H1 (cell line): ENCODE measurements around the gene SSTR5. TPM values are rescaled to one million over a fixed set of nuclear protein-coding genes. Genes with fewer than 3 reads are reported as not detected.
A peak's percentile ranks its signal among the peaks of the same experiment; 100 is the strongest.

Experiments
- CTCF ChIA-PET: fragments of 300-600 bp; sonication (Branson Sonifier 250); formaldehyde crosslinking; loops from one replicate; lab custom pipeline; 2021; ENCODE audit not compliant: partially characterized antibody; lab: Charles Lee
- POLR2A ChIA-PET: fragments of 300-600 bp; sonication (Branson Sonifier 250); formaldehyde crosslinking; loops from one replicate; lab custom pipeline; 2021; ENCODE audit warnings: inconsistent platforms; ENCODE audit not compliant: partially characterized antibody; lab: Charles Lee
- DNase-seq, 2 experiments: peaks; one replicate each; pipeline versions ENCODE4 v3.0.0 to v3.0.0-alpha.2; 2010 to 2022; ENCODE audit warnings: low spot score in 2 of 2, low read depth in 1 of 2, mixed read lengths in 1 of 2
- FAIRE-seq: peaks from 2 replicates; lab custom pipeline; 2011; peaks lifted over from hg19 to GRCh38; lab: Jason Lieb, UNC
- H2AFZ ChIP-seq: 2 replicates; pipeline ENCODE4 v1.8.1; 2012; ENCODE audit warnings: low read length, inconsistent platforms
- H2AK5ac ChIP-seq: 2 replicates; pipeline ENCODE4 v1.6.1; 2013; ENCODE audit warnings: low read depth, low read length
- H2BK120ac ChIP-seq: replicated peaks from 2 replicates; pipeline ENCODE3; 2013; ENCODE audit warnings: low read depth, low read length, inconsistent platforms
- H2BK12ac ChIP-seq: 2 replicates; pipeline ENCODE4 v1.6.1; 2013; ENCODE audit warnings: low read depth, low read length
- H2BK15ac ChIP-seq: 2 replicates; pipeline ENCODE4 v1.6.1; 2013; ENCODE audit warnings: low read length
- H2BK20ac ChIP-seq: 2 replicates; pipeline ENCODE4 v1.6.1; 2013; ENCODE audit warnings: low read length
- H2BK5ac ChIP-seq: 2 replicates; pipeline ENCODE4 v1.6.1; 2013; ENCODE audit warnings: low read depth, low read length
- H3K14ac ChIP-seq: 2 replicates; pipeline ENCODE4 v1.6.1; 2013; ENCODE audit warnings: inconsistent platforms; ENCODE audit not compliant: insufficient read length
- H3K18ac ChIP-seq: 2 replicates; pipeline ENCODE4 v1.6.1; 2013; ENCODE audit warnings: low read length; ENCODE audit errors: extremely low read depth
- H3K23ac ChIP-seq: 2 replicates; pipeline ENCODE4 v1.6.1; 2013; ENCODE audit warnings: inconsistent platforms; ENCODE audit not compliant: insufficient read length
- H3K23me2 ChIP-seq: 2 replicates; pipeline ENCODE4 v1.6.1; 2013; ENCODE audit warnings: low read depth, low read length
- H3K27ac ChIP-seq: 2 replicates; pipeline ENCODE4 v1.6.1; 2011; ENCODE audit warnings: low read depth, low read length, inconsistent platforms
- H3K27me3 ChIP-seq, 4 experiments: replicated peaks in 1 of 4; 1 replicate in 1 of 4; 2 replicates in 3 of 4; pipeline versions ENCODE4 v1.6.1 to v1.8.1; 2011 to 2013; ENCODE audit warnings: low read length in 3 of 4, mild to moderate bottlenecking in 3 of 4, inconsistent platforms in 2 of 4, mixed read lengths in 2 of 4, moderate library complexity in 1 of 4; ENCODE audit not compliant: control insufficient read depth in 3 of 4, insufficient read depth in 3 of 4; ENCODE audit errors: extremely low read depth in 1 of 4
- H3K36me3 ChIP-seq, 4 experiments: 2 replicates each; pipeline versions ENCODE4 v1.6.1 to v1.8.1; 2011 to 2013; ENCODE audit warnings: mild to moderate bottlenecking in 4 of 4, low read length in 3 of 4, moderate library complexity in 2 of 4, control low read depth in 1 of 4, inconsistent platforms in 1 of 4; ENCODE audit not compliant: insufficient read depth in 4 of 4, control insufficient read depth in 2 of 4
- H3K4ac ChIP-seq: replicated peaks from 2 replicates; pipeline ENCODE3; 2013; ENCODE audit warnings: low read length, low read depth, mixed read lengths, inconsistent platforms; ENCODE audit not compliant: insufficient read length
- H3K4me1 ChIP-seq, 4 experiments: replicated peaks in 1 of 4; 1 replicate in 1 of 4; 2 replicates in 3 of 4; pipeline versions ENCODE4 v1.6.1 to v1.8.1; 2011 to 2013; ENCODE audit warnings: low read length in 3 of 4, inconsistent platforms in 2 of 4, mixed read lengths in 1 of 4; ENCODE audit not compliant: insufficient read depth in 4 of 4, control insufficient read depth in 3 of 4
- H3K4me2 ChIP-seq, 2 experiments: 2 replicates each; pipeline versions ENCODE4 v1.6.1 to v1.8.1; 2011 to 2013; ENCODE audit warnings: low read depth in 2 of 2, low read length in 2 of 2, control low read depth in 1 of 2, inconsistent platforms in 1 of 2, mild to moderate bottlenecking in 1 of 2; ENCODE audit not compliant: insufficient read depth in 1 of 2
- H3K4me3 ChIP-seq, 4 experiments: fragments of 200-600, 300-600 bp in 1 of 4; sonication (generic), shearing (Covaris generic), sonication (Bioruptor Twin) in 1 of 4; 2 replicates each; pipeline versions ENCODE4 v1.5.1 to v1.8.1; 2011 to 2016; ENCODE audit warnings: low read length in 4 of 4, low read depth in 3 of 4, control low read depth in 2 of 4, inconsistent platforms in 2 of 4, mild to moderate bottlenecking in 2 of 4, mixed read lengths in 1 of 4, moderate library complexity in 1 of 4; ENCODE audit not compliant: insufficient read depth in 2 of 4; ENCODE audit errors: extremely low read depth in 1 of 4
- H3K56ac ChIP-seq: replicated peaks from 2 replicates; pipeline ENCODE3; 2013; ENCODE audit warnings: low read depth, mild to moderate bottlenecking, mixed read lengths, low read length, inconsistent platforms; ENCODE audit not compliant: insufficient read length
- H3K79me1 ChIP-seq: 2 replicates; pipeline ENCODE4 v1.6.1; 2013; ENCODE audit warnings: low read depth, low read length, control low read depth
- H3K79me2 ChIP-seq, 2 experiments: 2 replicates each; pipeline versions ENCODE4 v1.6.1 to v1.8.1; 2012 to 2013; ENCODE audit warnings: low read length in 2 of 2, mild to moderate bottlenecking in 2 of 2, inconsistent platforms in 1 of 2; ENCODE audit not compliant: insufficient read depth in 2 of 2, control insufficient read depth in 1 of 2
- H3K9ac ChIP-seq, 4 experiments: replicated peaks in 1 of 4; 1 replicate in 1 of 4; 2 replicates in 3 of 4; pipeline versions ENCODE4 v1.6.1 to v1.8.1; 2011 to 2013; ENCODE audit warnings: low read depth in 3 of 4, low read length in 3 of 4, control low read depth in 2 of 4, mild to moderate bottlenecking in 2 of 4, moderate library complexity in 2 of 4, inconsistent platforms in 1 of 4; ENCODE audit errors: extremely low read depth in 1 of 4
- H3K9me3 ChIP-seq, 2 experiments: 2 replicates each; pipeline versions ENCODE4 v1.6.1 to v1.8.1; 2012 to 2013; ENCODE audit warnings: mild to moderate bottlenecking in 2 of 2, moderate library complexity in 2 of 2, control low read depth in 1 of 2, inconsistent platforms in 1 of 2, low read depth in 1 of 2, low read length in 1 of 2, mixed read lengths in 1 of 2; ENCODE audit not compliant: insufficient read depth in 2 of 2
- H4K20me1 ChIP-seq, 2 experiments: replicated peaks in 1 of 2; 2 replicates each; pipeline versions ENCODE3 to v1.8.1; 2011 to 2013; ENCODE audit warnings: inconsistent platforms in 2 of 2, low read length in 2 of 2, mild to moderate bottlenecking in 1 of 2; ENCODE audit not compliant: insufficient read depth in 2 of 2, control insufficient read depth in 1 of 2
- H4K5ac ChIP-seq: 2 replicates; pipeline ENCODE4 v1.6.1; 2013; ENCODE audit warnings: low read length, low read depth, mixed read lengths, inconsistent platforms; ENCODE audit not compliant: insufficient read length
- H4K8ac ChIP-seq: 2 replicates; pipeline ENCODE4 v1.8.0; 2013; ENCODE audit warnings: mild to moderate bottlenecking, moderate library complexity, low read length, inconsistent platforms; ENCODE audit not compliant: insufficient read depth; ENCODE audit errors: extremely low read depth
- H4K91ac ChIP-seq: replicated peaks from 2 replicates; pipeline ENCODE3; 2013; ENCODE audit warnings: low read length, mixed read lengths, inconsistent platforms; ENCODE audit not compliant: insufficient read length
- EGR1 ChIP-seq: IDR thresholded peaks from 2 replicates; pipeline ENCODE4 v1.6.1; 2011; ENCODE audit warnings: low read depth, low read length, borderline replicate concordance
- WGBS, 2 experiments: shearing (Covaris generic) in 1 of 2; methylation state at CpG; one replicate each; pipeline versions ENCODE4 v1.1.6 to v1.1.7; 2013 to 2015; ENCODE audit warnings: low lambda C conversion rate in 2 of 2, mixed read lengths in 2 of 2, inconsistent platforms in 1 of 2, low coverage in 1 of 2, missing lambda C conversion rate in 1 of 2; ENCODE audit not compliant: insufficient replicate concordance in 2 of 2, insufficient coverage in 1 of 2, insufficient read length in 1 of 2; ENCODE audit errors: extremely low coverage in 1 of 2, missing lambda C conversion rate in 1 of 2; 5-methylcytosine and 5-hydroxymethylcytosine counted together
- polyA plus RNA-seq, 7 experiments: library from polyadenylated mRNA; depleted of rRNA in 3 of 7; stranded (reverse) in 5 of 7; unstranded in 2 of 7; fragments of >200 nt in 5 of 7; fragments of 200-250 nt in 2 of 7; gene quantifications; 1 replicate in 5 of 7; 2 replicates in 1 of 7; 4 replicates in 1 of 7; pipeline versions ENCODE4 v1.2.1 to v1.2.3, GENCODE V29; 2011 to 2013; ENCODE audit warnings: missing spikeins in 2 of 7, mixed read lengths in 2 of 7
- total RNA-seq: library from RNA; stranded (reverse); fragmentation: NEBNext Ultra II Directional; extraction: Animal tissue kit (Norgen Biotek cat#: 25700); gene quantifications from 2 replicates; pipeline ENCODE4 v1.2.1, GENCODE V29; 2021

The SSTR5 gene
- total and polyA plus RNA-seq, 2 of the 8 experiments (the other 6 are each of a cell fraction or from before 2014, with no cell fraction given): 0.56 to 0.60 TPM

- no peak overlapping the region for H3K27ac ChIP-seq
- no peaks in the 10 kb centered on the region for H3K36me3 ChIP-seq
- no peak overlapping the region for H2BK5ac ChIP-seq
- no peaks in the 10 kb centered on the region for H3K9me3 ChIP-seq
- ChIA-PET POLR2A (no interaction called here), CTCF (interaction anchor here (0.9 to 1.4 kb wide), 6 partner anchors 24 to 95 kb away, joined by 3 to 5 read pairs (median 4); partner anchors contain the start of gene SSTR5)
- H3K23me2 ChIP-seq: peaks cover 4% of the 10 kb centered on the region; the same call in 1 of the 2 replicates
- no peak overlapping the region for H4K91ac ChIP-seq
- H4K5ac ChIP-seq: no peak overlapping the region
- no peaks in the 10 kb centered on the region for H3K79me1 ChIP-seq
- 84% methylated on average over 21 of the region's 25 CpGs; no CpG with 5 or more reads in 1 of the 2 experiments for WGBS, 2 experiments
- no peak overlapping the region for H3K4me3 ChIP-seq
- no peak for DNase-seq
- peak overlapping the region; percentile 14 for H3K4ac ChIP-seq
- H2AK5ac ChIP-seq: no peak overlapping the region; the same call in 1 of the 2 replicates
- H3K4me2 ChIP-seq: no peak overlapping the region
- H3K56ac ChIP-seq: no peak overlapping the region
- TF ChIP-seq EGR1: no peak
- H3K23ac ChIP-seq: no peak overlapping the region
- H4K20me1 ChIP-seq: peaks cover 0 to 1% of the 10 kb centered on the region in 2 experiments
- H3K4me1 ChIP-seq: peaks cover 0 to 9% (median 2%) of the 10 kb centered on the region in 4 experiments; a peak in 4 of 7 replicates
- no peaks in the 10 kb centered on the region for H3K79me2 ChIP-seq
- H3K27me3 ChIP-seq: peaks cover 0 to 5% (median 2%) of the 10 kb centered on the region in 4 experiments; a peak in 2 of 7 replicates
- no peak overlapping the region for H3K14ac ChIP-seq
- no peak overlapping the region; the same call in 1 of the 2 replicates for H4K8ac ChIP-seq
- H2BK120ac ChIP-seq: no peak overlapping the region
- no peak overlapping the region for H2BK20ac ChIP-seq
- H3K18ac ChIP-seq: no peak overlapping the region
- no peak for FAIRE-seq
- no peak overlapping the region for H3K9ac ChIP-seq
- H2BK12ac ChIP-seq: peak overlapping the region; percentile 60; the same call in 1 of the 2 replicates
- H2BK15ac ChIP-seq: no peak overlapping the region
- H2AFZ ChIP-seq: no peak overlapping the region
These were observed 28.6 kb downstream of the SSTR5 start for GRCh38 chr16:1101133-1101532.
